Panc1 (cell line): Measurements from ENCODE around the gene NT5C3A.
"Not testable (repeated sequence)": the region's sequence is repeated elsewhere in the genome, so short reads cannot be mapped to it uniquely, and the experiment has no call there.

ENCODE experiments used
- POLR2AphosphoS5 ChIP-seq: IDR thresholded peaks from 2 replicates; pipeline ENCODE4 v1.6.1; 2012; ENCODE audit warnings: mild to moderate bottlenecking, low read depth, low read length, moderate library complexity
- TCF7L2 ChIP-seq: IDR thresholded peaks from 2 replicates; pipeline ENCODE4 v1.6.1; 2011; ENCODE audit warnings: mild to moderate bottlenecking, low read depth, low read length, inconsistent platforms
- TF ChIP-seq, protein P1 (sequence below), 2 experiments: IDR thresholded peaks; 2 replicates each; pipeline ENCODE4 v1.6.1; 2011 to 2012; ENCODE audit warnings: low read depth in 2 of 2, control low read depth in 1 of 2, low read length in 1 of 2, mild to moderate bottlenecking in 1 of 2, moderate library complexity in 1 of 2; ENCODE audit not compliant: insufficient read depth in 1 of 2
- TF ChIP-seq, protein P2 (sequence below): fragments of 450-650 bp; IDR thresholded peaks from 2 replicates; pipeline ENCODE4 v1.5.1; 2017; ENCODE audit warnings: mild to moderate bottlenecking

DNA sequence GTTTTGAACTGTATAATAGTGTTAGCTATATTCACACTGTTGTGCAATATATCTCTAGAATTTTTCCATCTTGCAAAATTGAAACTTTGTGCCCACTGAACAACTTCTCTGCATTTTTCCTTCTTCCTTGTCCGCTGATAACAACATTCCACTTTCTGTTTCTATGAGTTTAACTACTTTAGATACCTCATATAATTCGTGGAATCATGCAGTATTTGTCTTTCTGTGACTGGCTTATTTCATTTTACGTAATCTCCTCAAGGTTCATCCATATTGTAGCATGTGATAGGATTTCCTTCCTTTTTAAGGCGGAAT lies 95.4 kb downstream of the NT5C3A start:
- TF ChIP-seq, protein P1, sequence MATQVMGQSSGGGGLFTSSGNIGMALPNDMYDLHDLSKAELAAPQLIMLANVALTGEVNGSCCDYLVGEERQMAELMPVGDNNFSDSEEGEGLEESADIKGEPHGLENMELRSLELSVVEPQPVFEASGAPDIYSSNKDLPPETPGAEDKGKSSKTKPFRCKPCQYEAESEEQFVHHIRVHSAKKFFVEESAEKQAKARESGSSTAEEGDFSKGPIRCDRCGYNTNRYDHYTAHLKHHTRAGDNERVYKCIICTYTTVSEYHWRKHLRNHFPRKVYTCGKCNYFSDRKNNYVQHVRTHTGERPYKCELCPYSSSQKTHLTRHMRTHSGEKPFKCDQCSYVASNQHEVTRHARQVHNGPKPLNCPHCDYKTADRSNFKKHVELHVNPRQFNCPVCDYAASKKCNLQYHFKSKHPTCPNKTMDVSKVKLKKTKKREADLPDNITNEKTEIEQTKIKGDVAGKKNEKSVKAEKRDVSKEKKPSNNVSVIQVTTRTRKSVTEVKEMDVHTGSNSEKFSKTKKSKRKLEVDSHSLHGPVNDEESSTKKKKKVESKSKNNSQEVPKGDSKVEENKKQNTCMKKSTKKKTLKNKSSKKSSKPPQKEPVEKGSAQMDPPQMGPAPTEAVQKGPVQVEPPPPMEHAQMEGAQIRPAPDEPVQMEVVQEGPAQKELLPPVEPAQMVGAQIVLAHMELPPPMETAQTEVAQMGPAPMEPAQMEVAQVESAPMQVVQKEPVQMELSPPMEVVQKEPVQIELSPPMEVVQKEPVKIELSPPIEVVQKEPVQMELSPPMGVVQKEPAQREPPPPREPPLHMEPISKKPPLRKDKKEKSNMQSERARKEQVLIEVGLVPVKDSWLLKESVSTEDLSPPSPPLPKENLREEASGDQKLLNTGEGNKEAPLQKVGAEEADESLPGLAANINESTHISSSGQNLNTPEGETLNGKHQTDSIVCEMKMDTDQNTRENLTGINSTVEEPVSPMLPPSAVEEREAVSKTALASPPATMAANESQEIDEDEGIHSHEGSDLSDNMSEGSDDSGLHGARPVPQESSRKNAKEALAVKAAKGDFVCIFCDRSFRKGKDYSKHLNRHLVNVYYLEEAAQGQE (IDR thresholded peaks at IDR 0.05; ENCODE audit: insufficient read depth in 1 of 2, low read depth in 2 of 2, low read length in 1 of 2): not testable (repeated sequence)
- TF ChIP-seq POLR2AphosphoS5, TCF7L2: not testable (repeated sequence)
- TF ChIP-seq, protein P2, sequence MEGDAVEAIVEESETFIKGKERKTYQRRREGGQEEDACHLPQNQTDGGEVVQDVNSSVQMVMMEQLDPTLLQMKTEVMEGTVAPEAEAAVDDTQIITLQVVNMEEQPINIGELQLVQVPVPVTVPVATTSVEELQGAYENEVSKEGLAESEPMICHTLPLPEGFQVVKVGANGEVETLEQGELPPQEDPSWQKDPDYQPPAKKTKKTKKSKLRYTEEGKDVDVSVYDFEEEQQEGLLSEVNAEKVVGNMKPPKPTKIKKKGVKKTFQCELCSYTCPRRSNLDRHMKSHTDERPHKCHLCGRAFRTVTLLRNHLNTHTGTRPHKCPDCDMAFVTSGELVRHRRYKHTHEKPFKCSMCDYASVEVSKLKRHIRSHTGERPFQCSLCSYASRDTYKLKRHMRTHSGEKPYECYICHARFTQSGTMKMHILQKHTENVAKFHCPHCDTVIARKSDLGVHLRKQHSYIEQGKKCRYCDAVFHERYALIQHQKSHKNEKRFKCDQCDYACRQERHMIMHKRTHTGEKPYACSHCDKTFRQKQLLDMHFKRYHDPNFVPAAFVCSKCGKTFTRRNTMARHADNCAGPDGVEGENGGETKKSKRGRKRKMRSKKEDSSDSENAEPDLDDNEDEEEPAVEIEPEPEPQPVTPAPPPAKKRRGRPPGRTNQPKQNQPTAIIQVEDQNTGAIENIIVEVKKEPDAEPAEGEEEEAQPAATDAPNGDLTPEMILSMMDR: not testable (repeated sequence)
